ENCODE measurements around the gene IFRD1.

Gene IFRD1

DNA sequence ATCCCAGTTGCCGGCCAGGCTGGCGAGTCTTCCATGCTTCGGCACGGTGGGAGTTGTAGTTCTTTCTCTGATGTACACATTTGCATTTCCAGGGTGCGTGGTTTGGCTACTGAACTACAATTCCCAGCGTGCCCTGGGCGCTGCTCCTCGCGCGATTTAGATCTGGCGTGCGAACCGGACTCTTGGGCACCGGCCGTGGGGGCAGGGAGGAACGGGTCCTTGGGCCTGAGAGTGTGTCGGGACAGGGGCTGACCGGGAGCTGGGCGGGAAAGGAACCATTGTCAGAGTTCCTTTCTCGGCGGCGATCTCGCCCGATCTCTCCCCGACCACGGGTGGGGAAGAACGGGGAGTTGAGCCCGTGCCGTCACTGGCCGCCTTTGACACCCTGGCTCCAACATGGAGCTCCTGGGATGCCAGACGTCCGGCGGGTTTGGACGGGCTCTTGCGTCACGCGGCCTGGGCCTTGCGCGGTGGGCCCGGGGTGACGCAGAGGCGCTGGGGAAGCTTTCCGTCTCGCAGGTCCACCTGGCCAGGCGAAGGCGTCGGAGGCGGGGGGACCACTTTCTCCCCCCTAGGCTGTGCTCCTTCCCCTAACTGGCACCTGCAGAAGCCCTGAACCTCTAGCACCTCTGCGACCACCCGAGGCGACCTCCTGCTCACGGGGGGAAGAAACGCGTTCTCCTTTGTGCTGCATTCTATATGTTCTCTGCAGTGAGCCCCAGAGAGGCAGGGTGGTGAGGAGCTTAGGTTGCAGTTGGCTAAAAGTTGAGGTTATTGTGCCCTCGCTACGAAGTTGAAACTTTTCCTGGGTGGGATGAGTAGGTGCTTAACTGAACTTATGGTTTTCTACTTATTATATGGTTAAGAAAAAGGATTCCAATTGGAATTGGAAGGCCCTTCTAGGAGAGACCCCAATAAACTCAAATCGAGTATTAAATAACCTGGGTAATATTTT, 824 bp downstream of the IFRD1 start:
- ChIA-PET POLR2A (interaction anchor here (0.6 to 3.9 kb wide), 30 partner anchors 9 to 889 kb away, joined by 3 to 49 read pairs (median 6); partner anchors contain the start of genes IMMP2L and LSMEM1), CTCF (interaction anchor here (0.6 to 1.7 kb wide), 8 partner anchors 29 to 688 kb away, joined by 3 to 6 read pairs (median 4); partner anchors contain the start of gene LSMEM1)
- Histone ChIP-seq H3K4me3 (ENCODE audit: low read depth, low read length) (peak overlapping the region; percentile 100), H3K36me3 (ENCODE audit: control insufficient read depth in 2 of 2, insufficient read depth in 1 of 2, low read length in 2 of 2) (peaks cover 6 to 7% of the 10 kb centered on the region in 2 experiments), H3K27ac (ENCODE audit: extremely low read depth, low read depth, low read length) (peak overlapping the region; percentile 84), H3K4me1 (ENCODE audit: control insufficient read depth, insufficient read depth, low read length) (peaks cover 10% of the 10 kb centered on the region; the same call in 1 of the 2 replicates), H3K9me3 (ENCODE audit: control insufficient read depth, insufficient read depth, low read depth, low read length) (no peaks in the 10 kb centered on the region)
- TF ChIP-seq PBX3 (CRISPR knock-in tag; IDR thresholded peaks at IDR 0.05) (peak; percentile 57; the same call in 1 of the 2 replicates), ZBTB44 (tag by site-specific recombination; IDR thresholded peaks at IDR 0.05) (peak; percentile 6; the same call in 1 of the 2 replicates), INSM2 (tag by site-specific recombination; IDR thresholded peaks at IDR 0.05) (peak; percentile 36), ZNF121 (tag by site-specific recombination; IDR thresholded peaks at IDR 0.05) (peak; percentile 78; the same call in 1 of the 2 replicates), SP7 (tag by site-specific recombination; IDR thresholded peaks at IDR 0.05) (no peak; the same call in 1 of the 2 replicates), ZNF529 (tag by site-specific recombination; IDR thresholded peaks at IDR 0.05; ENCODE audit: insufficient replicate concordance) (no peak), SETDB1 (IDR thresholded peaks at IDR 0.05; ENCODE audit: insufficient read length, low read length) (no peak), ZSCAN30 (tag by site-specific recombination; IDR thresholded peaks at IDR 0.05) (peak; percentile 67; the same call in 1 of the 2 replicates), ZNF558 (tag by site-specific recombination; IDR thresholded peaks at IDR 0.05) (no peak), ZXDB (tag by site-specific recombination; IDR thresholded peaks at IDR 0.05) (peak; percentile 94), ZEB2 (tag by site-specific recombination; IDR thresholded peaks at IDR 0.05) (peak; percentile 97), ZNF843 (tag by site-specific recombination; IDR thresholded peaks at IDR 0.05) (peak; percentile 51; the same call in 1 of the 2 replicates), ZNF768 (tag by site-specific recombination; IDR thresholded peaks at IDR 0.05) (no peak), PATZ1 (tag by site-specific recombination; IDR thresholded peaks at IDR 0.05) (peak; percentile 63), ZNF501 (tag by site-specific recombination; IDR thresholded peaks at IDR 0.05) (peak; percentile 89), ZBTB20 (tag by site-specific recombination; IDR thresholded peaks at IDR 0.05) (peak; percentile 96), ZFP37 (tag by site-specific recombination; IDR thresholded peaks at IDR 0.05) (peak; percentile 61), KLF7 (tag by site-specific recombination; IDR thresholded peaks at IDR 0.05; ENCODE audit: borderline replicate concordance) (no peak), ZNF394 (tag by site-specific recombination; IDR thresholded peaks at IDR 0.05; ENCODE audit: borderline replicate concordance) (peak; percentile 57), IKZF3 (tag by site-specific recombination; IDR thresholded peaks at IDR 0.05) (peak; percentile 94), CTCF (tag by site-specific recombination; IDR thresholded peaks at IDR 0.05) (peak; percentile 41; the same call in 1 of the 2 replicates), BCL11A (tag by site-specific recombination; IDR thresholded peaks at IDR 0.05; ENCODE audit: low read depth) (peak; percentile 83), HOXD13 (CRISPR knock-in tag; IDR thresholded peaks at IDR 0.05; ENCODE audit: borderline replicate concordance) (0 out of 2 replicates have a peak, but pooled peaks have one; percentile 26)
- TF ChIP-seq, protein P1, sequence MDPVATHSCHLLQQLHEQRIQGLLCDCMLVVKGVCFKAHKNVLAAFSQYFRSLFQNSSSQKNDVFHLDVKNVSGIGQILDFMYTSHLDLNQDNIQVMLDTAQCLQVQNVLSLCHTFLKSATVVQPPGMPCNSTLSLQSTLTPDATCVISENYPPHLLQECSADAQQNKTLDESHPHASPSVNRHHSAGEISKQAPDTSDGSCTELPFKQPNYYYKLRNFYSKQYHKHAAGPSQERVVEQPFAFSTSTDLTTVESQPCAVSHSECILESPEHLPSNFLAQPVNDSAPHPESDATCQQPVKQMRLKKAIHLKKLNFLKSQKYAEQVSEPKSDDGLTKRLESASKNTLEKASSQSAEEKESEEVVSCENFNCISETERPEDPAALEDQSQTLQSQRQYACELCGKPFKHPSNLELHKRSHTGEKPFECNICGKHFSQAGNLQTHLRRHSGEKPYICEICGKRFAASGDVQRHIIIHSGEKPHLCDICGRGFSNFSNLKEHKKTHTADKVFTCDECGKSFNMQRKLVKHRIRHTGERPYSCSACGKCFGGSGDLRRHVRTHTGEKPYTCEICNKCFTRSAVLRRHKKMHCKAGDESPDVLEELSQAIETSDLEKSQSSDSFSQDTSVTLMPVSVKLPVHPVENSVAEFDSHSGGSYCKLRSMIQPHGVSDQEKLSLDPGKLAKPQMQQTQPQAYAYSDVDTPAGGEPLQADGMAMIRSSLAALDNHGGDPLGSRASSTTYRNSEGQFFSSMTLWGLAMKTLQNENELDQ (tag by site-specific recombination; IDR thresholded peaks at IDR 0.05; ENCODE audit: low read depth): no peak

All from HEK293 (cell line).